RWPE1 (cell line): ENCODE results near the gene LCE7A.

Experiments used
- CTCF ChIA-PET: fragments of 350-600 bp; sonication (Branson Sonifier 250); formaldehyde crosslinking; extraction: SDS; loops from one replicate; lab custom pipeline; 2021; lab: Yijun Ruan, JAX
- POLR2A ChIA-PET: fragments of 400-600 bp; formaldehyde crosslinking; extraction: SDS; loops from one replicate; lab custom pipeline; 2020; ENCODE audit warnings: antibody characterized with exemption; ENCODE audit not compliant: low non-redundant PET; lab: Yijun Ruan, JAX
- DNase-seq: peaks from one replicate; pipeline ENCODE4 v3.0.0; 2012; ENCODE audit warnings: low spot score
- H3K27ac ChIP-seq: fragments of 450-650 bp; 2 replicates; pipeline ENCODE4 v1.5.1; 2017
- CTCF ChIP-seq: fragments of 450-650 bp; conservative IDR thresholded peaks from 2 replicates; pipeline ENCODE4 v1.5.1; 2017; ENCODE audit warnings: low read depth, mild to moderate bottlenecking

LCE7A gene

GRCh38 chr1:152859696-152860095, at the start of gene LCE7A:
LCE7A (plus strand) TSS chr1:152859996; CDS start chr1:152860698, 702 bp downstream.
- ChIA-PET CTCF (no interaction called here), POLR2A (no interaction called here)
- no peak within 1 kb of the TSS for H3K27ac ChIP-seq
- no peak for DNase-seq
- no peak for TF ChIP-seq CTCF

GRCh38 chr1:152811050-152811449, 48.7 kb upstream of the LCE7A start:
- peak; percentile 13 for DNase-seq
- ChIA-PET CTCF (no interaction called here), POLR2A (no interaction called here)
- no peak for TF ChIP-seq CTCF
- H3K27ac ChIP-seq: no peak overlapping the region

- DNase-seq: no peak
- no peak for TF ChIP-seq CTCF
- CTCF ChIA-PET: no interaction called here
- no peak within 1 kb of the TSS for H3K27ac ChIP-seq
- POLR2A ChIA-PET: no interaction called here
Observed at GRCh38 chr1:152811671-152812070, 48.1 kb upstream of the LCE7A start, which contains the start of gene LCE1B. LCE1B (plus strand) TSS chr1:152811971; CDS start chr1:152812447, 476 bp downstream.

GRCh38 chr1:152817309-152817708, 42.5 kb upstream of the LCE7A start:
- ChIA-PET CTCF (no interaction called here), POLR2A (no interaction called here)
- TF ChIP-seq CTCF: no peak
- DNase-seq: peak; percentile 18
- no peak overlapping the region for H3K27ac ChIP-seq

GRCh38 chr1:152823294-152823693, 36.5 kb upstream of the LCE7A start:
- no peak for DNase-seq
- ChIA-PET POLR2A (no interaction called here), CTCF (no interaction called here)
- no peak for TF ChIP-seq CTCF
- no peak overlapping the region for H3K27ac ChIP-seq

GRCh38 chr1:152824964-152825363, 34.8 kb upstream of the LCE7A start:
- no peak for TF ChIP-seq CTCF
- DNase-seq: no peak
- POLR2A ChIA-PET: no interaction called here
- H3K27ac ChIP-seq: no peak overlapping the region
- CTCF ChIA-PET: interaction anchor here (0.7 kb wide), 1 partner anchor 115 kb away, joined by 3 read pairs; no protein-coding TSS in a partner anchor
